SK-N-SH treated with all-trans-retinoic acid at 6 μM for 48 hours (cell line): Measurements from ENCODE around the gene C9.

Source experiments
- RARB ChIP-seq: fragments of 250-450 bp; sonication (Bioruptor Pico); IDR thresholded peaks from 2 replicates; pipeline ENCODE4 v1.8.0; 2021; ENCODE audit warnings: mild to moderate bottlenecking, moderate library complexity
- TF ChIP-seq, protein P1 (sequence below): fragments of 250-450 bp; sonication (Bioruptor Pico); IDR thresholded peaks from 2 replicates; pipeline ENCODE4 v1.5.0; 2020; ENCODE audit warnings: mild to moderate bottlenecking, moderate library complexity

DNA sequence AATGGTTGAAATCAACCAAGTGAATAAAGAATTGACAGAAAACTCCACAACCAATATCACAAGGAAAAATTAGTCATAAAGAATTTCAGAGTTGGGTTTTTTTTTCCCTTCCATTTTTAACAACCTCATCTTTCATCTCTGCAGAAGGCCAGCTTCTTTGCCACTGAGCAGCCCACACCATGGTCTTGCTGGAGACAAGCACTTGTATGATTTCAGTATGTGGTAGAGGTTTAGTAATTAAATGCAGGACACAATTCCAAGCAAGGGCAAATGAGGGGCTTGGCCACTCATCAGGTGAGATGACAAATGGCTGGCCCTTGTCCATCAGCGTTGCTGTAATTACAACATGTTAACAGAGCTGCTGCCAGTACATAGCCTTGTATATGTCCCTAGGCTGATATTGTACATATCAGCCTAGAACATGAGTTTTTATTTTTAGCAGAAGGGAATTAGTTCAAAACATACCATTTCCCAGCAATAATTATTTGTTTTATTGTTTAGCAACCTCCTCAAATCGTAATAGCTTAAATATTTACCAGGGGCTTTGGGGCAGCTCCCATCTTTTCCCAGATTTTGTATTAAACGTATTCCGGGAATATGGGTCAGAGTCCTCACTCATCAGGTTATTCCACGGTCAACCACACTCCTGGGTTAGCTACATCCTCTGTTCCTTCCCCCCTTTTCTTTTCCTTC lies 5.0 kb upstream of the C9 start:
- TF ChIP-seq, protein P1, sequence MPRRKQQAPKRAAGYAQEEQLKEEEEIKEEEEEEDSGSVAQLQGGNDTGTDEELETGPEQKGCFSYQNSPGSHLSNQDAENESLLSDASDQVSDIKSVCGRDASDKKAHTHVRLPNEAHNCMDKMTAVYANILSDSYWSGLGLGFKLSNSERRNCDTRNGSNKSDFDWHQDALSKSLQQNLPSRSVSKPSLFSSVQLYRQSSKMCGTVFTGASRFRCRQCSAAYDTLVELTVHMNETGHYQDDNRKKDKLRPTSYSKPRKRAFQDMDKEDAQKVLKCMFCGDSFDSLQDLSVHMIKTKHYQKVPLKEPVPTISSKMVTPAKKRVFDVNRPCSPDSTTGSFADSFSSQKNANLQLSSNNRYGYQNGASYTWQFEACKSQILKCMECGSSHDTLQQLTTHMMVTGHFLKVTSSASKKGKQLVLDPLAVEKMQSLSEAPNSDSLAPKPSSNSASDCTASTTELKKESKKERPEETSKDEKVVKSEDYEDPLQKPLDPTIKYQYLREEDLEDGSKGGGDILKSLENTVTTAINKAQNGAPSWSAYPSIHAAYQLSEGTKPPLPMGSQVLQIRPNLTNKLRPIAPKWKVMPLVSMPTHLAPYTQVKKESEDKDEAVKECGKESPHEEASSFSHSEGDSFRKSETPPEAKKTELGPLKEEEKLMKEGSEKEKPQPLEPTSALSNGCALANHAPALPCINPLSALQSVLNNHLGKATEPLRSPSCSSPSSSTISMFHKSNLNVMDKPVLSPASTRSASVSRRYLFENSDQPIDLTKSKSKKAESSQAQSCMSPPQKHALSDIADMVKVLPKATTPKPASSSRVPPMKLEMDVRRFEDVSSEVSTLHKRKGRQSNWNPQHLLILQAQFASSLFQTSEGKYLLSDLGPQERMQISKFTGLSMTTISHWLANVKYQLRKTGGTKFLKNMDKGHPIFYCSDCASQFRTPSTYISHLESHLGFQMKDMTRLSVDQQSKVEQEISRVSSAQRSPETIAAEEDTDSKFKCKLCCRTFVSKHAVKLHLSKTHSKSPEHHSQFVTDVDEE (CRISPR knock-in tag): no peak
- TF ChIP-seq RARB (CRISPR knock-in tag): no peak
